Activated T-helper 9 cell treated with anti-CD3 and anti-CD28 coated beads, Interleukin-2, amount 50 U/mL, for 16 hours (primary cell): ENCODE results near the gene NIPAL4.
A peak's percentile ranks its signal among the peaks of the same experiment; 100 is the strongest.
"Not testable (repeated sequence)": the region's sequence is repeated elsewhere in the genome, so short reads cannot be mapped to it uniquely, and the experiment has no call there.

Experiments used
- DNase-seq: peaks from one replicate; pipeline ENCODE4 v3.0.0-alpha.2; 2020; ENCODE audit warnings: low read depth

NIPAL4 gene

DNA sequence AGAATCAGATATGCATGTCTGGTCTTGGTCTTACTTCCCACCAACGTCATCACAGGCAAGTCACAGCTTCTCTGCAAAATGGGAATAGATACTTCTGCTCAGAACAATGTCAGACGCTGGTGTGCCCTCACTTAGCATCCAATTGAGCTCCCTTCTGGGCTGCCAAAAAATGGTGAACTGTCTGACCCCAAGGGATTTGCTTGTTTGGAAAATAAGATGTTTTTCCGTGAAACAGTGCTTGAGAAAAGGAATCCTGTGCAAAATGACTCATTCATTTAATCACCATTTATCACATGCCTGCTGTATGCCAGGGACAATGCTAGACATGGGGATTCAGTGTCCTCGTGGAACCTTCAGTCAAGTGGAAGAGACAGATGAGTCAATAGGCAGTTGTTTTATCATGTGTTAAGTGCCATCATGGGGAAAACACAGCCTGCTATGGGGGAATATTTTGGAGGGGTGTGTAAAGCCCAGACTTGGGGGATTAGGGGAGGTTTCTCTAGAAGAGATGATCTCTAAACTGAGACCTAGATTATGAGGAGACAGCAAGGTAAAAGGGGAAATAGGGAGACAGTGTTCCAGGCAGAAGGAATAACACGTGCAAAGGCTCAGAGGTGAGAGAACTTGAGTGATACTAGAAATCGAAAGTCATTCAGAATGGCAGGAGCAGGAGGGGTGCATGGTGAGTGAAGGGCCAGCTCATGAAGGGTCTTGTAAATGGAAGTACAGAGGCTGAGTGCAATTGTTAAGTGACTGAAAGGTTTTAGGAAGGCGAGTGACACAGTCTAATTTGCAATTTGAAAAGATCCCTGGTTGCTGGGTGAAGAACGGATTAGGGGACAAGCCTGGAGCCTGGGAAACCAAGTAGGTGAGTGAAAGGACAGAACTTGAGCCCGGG lies 3.9 kb downstream of the NIPAL4 start:
- DNase-seq, result no peak

DNA sequence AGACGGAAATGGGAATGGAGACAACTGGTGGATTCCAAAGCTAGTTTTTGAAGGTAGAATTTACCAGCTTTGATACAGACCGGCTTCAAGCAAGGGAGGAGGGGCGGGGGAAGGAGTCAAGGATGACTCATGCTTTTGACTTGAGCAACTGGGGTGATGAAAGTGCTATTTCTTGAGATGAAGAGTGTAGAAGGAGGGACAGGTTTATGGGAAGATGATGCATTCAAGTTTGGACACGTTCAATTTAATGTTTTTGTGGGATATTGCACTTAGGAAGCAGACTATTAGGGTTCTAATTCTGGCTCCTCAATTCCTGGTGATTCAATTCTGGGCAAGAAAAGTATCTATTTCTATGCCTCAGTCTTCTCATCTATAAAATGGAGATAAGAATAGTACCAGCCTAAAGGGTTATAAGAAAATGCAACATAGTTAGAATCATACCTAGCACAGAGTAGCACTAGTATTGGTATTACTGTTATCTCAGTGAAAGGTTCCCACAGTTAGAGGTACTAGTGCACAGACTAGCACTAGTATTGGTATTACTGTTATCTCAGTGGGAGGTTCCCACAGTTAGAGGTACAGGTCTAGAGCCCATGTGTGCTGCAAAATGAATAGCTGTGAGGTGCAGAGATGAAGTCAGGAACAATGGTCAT lies 4.6 kb downstream of the NIPAL4 start:
- peak; percentile 38 for DNase-seq

DNA sequence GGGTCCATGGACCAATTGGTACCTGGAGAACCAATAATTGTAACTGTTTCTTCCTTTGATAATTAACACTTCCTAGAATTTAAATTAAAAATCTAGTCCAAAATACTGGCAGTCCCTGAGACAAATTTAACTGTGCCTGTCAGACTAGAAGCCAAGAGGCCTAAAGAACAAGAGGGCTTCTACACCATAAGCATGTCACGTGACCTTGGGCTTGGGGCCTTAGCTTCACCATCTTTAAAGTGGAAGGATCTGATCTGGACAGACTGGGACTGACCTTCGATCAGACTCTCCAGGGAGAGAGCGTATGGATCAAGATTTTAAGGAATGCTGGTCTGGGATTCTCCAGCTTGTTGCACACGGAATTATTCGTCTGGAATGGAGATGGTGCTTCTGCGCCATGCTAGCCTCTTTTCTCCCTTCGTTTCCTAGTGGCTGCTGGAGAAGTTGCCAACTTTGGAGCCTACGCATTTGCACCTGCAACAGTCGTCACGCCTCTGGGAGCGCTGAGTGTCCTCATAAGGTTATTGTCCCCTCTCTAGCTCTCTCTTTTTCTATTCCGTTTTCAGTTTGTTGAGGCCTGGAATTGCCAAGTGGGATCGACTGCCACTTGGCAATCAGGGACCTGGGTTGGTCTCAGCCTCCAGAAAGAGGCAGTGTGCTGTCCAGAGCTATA lies 8.4 kb downstream of the NIPAL4 start:
- no peak for DNase-seq

DNA sequence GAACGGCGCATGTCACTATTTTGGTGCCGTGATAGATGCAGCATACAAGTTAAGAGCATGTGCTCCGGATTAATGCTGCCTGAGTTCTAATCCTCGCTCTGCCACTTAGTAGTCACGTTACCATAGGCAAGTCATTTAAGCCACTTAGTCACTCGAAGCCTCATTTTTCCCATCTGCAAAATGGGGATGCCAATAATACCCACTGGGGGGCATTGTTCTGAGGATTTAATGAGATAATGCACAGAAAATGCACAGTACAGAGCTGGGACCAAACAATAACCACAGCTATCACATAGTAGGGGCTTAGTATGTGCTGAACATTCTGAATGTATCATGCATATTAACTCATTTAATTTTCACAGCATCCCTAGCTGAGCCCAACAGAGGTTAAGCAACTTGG lies 9.1 kb downstream of the NIPAL4 start:
- no peak for DNase-seq

DNA sequence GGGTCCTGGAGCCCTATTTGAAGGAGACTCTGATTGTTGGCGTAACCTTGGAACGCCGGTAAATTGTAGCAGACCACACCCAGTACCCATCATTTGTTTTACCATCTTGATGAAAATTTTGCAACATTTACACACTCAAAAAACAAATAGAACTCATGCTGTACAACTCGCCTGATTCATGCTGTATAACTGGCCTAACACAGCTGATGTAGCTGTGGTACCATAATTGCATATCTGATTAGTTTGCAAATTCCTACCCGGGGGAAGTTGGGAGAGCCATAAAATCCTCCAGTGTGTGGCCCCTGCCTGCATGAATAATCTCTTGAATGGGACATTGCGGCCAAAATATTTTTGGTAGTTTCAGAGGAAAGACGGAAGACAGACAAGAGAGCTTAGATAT lies 9.7 kb downstream of the NIPAL4 start:
- DNase-seq, result no peak

DNA sequence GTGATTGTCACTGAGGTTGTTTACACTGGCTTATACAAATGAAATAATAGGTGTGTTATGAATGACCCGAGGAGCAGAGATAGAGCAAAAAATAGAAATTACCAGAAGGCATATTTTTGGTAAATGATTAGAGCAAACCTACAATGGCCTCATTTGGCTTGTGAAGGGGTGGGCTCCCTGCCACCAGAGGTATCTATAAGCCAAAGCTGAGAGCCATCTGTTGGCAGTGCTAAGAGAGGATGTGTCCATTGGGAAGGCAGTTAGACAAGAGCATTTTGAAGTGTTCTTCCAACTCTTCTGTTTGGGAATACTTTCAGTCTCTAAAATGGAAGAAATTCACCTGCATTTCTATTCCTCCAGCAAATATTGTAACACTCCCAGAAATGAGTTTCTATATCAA lies 10.6 kb downstream of the NIPAL4 start:
- DNase-seq, result no peak

DNA sequence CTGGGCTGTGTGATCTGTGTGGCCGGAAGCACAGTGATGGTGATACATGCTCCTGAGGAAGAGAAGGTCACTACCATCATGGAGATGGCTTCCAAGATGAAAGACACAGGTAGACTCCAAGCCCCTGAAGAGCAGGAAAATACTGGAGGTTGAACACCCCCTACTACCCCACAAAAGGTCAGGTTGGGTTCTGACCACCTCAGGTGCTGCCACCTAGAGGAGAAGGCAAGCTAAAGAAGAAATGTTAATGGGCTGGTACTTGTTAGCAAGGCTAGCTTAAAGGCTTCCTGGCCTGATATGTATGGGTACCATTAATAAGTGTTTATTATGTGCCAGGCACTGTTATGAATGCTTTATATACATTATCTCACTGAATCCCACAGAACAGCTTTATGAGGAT lies 11.7 kb downstream of the NIPAL4 start:
- no peak for DNase-seq

DNA sequence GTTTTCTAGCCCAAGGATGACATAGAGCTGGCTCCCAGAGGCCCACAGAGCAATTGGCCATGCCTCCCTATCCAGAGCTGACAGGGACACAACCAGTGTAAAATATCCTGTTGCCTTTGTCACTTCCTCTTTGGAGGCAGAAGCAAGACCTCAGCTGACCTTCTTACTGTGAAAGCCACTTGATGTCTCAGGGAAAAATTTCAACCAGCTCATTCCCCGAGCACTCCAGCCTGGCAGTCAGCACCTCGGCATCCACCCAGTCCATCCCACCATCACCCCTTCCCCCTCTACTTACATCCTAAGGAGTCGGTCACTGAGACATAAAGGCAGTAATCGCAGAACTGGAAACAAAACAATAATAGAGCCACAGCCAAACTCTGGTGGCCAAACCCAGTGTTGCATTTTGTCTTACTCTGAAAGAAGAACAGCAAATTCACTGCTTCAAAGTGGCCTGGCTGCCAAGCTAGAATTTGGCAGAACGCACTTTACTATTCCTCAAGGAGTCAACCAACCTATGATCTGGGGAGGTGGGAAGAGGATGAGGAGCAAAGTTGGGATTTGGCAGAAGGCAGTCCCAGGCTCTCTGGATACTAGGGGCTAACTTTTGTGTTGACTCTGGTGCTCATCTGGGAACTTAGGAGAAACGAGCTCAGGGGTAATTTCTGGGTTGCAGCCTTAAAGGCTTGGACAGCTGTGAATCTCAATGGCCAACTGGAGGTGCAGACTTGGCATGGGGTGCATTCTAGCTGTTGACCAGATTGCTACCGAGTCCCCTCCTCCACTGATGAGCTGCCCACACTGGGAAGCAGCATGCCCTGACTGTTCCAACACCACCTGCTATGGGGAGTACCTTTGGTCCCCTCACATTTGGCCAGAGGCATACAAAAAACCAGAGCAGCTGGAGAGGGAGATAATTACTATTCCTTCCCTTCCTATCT lies 13.6 kb downstream of the NIPAL4 start:
- no peak for DNase-seq

DNA sequence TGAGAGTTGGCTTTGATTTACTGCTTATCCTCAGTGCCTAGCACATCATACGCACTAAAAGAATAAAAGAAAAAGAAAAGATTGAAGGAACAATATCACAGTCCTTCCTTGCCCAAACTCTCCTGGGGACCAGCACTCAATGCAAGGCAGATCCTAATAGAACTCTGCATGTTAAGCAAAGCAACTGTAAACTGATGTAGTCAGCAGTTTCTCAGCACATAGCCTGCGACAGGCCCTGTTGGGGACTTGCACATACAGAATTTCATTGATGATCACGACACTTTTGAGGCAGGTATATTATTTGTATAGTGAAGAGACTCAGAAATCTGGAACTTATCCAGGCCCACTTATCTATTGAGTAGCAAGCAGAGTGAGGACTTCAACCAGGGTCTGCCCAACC lies 15.4 kb downstream of the NIPAL4 start:
- no peak for DNase-seq

DNA sequence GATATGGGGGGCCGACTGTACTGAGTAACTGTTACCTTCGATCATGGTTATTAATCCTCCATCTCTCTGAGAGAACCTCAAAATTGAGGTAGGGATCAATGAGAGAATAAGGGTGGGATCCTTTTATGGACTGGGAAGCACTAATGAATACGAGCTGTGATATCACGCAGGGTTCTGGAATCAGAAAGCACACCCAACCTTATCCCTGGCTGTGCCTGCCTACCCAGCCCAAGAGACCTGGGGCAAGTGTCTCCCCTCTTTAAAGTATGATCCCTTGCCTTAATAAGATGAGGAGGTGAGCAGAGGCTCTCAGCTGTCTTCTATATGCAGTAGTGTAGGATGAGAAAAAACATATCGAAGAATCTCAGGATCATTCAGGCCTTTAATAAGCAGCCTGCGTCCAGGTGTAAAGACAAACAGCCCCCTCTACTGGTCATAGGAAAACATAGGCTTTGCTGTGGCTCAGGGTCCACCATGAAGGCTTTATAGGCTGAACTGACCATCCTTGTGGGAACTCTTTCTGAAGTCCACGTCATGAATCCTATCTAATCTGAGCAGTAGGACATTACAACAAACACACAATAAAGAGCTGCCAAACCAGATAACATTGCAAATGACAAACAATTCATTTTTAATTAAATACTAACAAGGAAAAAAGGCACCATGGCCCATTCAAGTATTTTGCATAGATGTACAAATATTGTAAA lies 16.8 kb downstream of the NIPAL4 start:
- no peak for DNase-seq

DNA sequence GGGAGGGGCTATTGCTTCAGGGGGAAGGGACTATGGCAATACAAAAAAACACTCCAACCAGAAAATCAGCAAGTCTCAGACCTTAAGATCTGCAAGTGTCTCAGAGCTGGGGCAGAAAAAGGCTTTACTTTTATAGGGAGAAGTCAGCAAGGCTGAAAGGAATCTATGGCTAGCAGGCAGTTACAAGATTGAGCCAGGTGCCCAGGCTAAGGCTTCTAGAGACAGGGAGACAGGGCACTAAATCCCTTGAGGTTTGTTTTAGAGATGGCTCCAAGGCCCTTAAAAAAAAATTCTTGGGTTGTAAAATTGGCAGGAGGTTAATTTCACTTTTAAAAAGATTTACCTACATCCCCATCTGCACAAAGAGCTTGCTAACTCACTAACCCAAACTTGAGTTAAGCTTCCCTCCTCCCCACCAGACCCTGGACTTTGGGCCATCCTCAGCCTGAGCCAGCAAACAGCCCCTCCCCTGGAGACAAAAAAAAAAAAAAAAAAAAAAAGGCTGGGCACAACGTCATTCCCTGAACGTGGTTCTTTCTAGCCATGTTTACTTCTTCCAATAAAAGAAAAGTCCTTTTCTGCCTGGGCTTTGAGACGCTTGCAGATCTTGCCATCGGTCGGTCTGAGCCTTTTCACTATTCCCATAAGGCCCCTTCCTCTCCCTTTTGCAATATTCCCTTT lies 17.9 kb downstream of the NIPAL4 start:
- DNase-seq, result no peak

DNA sequence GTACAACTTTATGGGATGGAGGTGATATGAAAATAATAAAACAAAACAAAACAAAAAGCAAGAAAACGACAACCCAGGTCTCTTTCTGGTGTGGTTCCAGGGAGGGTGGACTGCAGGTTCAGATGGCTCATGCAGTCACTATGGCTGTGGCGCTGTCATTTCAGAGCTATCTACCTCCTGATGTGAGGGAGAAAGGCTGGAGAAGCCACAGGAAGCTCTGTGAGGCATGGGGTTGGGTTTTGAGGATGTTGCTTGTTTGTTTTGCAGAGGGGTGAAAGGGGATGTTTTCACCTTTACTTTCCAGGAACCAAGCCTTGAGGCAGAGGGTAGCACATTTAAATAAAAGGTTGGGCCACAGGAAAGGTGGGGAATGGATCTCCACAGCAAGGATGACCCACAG lies 18.7 kb downstream of the NIPAL4 start:
- no peak for DNase-seq

DNA sequence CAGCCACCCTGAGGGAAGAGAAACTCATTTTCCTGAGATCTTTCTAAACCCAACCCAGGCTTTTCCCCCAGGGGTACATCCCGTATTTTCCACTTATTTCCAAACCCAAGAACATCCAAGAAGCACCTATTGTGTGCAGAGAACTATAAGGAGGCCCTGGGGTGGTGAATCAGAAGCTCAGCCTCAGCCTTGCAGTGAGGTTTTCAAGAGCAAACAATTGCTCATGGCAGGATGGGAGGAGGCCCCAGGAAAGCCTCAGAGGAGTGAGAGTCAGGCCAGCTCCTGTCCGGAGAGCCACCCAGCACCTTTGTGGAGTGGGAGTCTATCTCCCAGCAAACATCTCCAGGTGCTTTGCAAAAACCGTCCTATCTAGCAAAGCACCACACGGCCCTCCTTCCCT lies 19.2 kb downstream of the NIPAL4 start:
- no peak for DNase-seq

DNA sequence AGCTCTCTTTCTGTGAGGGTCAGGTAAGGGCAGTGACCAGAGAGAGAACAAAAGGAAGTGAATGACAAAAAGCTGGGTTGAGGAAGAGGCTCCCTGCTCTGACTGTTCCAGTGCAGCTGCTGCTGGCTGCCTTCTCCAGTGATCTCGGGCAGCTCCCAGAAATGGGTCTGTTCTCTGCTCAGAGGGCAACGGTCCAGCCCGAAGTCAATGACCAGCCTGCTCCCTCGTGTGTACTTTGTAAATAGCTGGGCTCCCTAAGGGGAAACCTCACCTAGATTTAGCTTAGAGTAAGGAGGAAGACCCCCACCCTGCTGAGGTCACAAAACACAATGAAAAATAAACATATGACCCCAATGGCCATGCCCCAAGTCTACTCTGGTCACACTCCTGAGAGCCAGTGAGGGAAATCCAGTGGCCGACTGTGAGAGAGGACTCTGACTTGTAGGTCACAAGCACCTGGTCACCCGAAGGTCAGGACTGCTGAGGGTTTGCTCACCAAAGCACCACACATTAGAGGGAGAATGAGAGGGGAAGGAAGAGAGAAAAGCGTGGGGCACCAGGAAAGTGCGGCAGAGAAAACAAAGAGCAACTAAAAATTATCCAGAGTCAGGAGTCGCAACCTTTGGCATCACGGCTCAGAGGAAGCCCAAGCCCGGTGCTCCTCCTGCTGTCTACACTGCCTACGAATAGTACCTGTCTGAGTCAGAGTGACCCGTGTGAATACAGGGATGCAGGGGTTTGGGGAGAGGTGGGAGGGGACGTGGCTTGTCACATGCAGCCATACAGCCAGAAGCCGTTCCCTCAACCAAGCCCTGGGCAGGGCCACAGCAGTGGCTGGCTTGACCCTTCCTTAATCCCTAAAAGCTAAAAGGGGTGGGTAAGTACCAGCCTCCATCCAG lies 19.8 kb downstream of the NIPAL4 start:
- DNase-seq, result no peak

DNA sequence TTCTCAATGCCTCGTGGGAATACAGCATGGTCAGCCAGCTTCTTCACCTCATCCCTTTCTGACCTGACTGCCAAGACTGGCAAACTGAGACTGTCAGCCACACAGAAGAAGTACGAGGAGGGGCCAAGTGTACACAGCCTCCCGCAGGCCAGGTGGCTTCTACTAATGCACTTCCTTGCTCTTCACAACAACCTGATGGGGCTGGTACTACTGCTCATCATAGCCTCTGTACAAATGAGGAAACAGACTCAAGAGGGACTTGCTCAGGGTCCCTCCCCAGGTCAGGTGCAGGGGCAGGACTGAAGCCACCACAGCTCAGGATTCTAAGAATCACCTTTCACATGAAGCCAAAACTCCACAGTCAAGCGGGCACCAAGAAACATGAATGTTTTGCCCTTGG lies 21.3 kb downstream of the NIPAL4 start:
- DNase-seq, result no peak

DNA sequence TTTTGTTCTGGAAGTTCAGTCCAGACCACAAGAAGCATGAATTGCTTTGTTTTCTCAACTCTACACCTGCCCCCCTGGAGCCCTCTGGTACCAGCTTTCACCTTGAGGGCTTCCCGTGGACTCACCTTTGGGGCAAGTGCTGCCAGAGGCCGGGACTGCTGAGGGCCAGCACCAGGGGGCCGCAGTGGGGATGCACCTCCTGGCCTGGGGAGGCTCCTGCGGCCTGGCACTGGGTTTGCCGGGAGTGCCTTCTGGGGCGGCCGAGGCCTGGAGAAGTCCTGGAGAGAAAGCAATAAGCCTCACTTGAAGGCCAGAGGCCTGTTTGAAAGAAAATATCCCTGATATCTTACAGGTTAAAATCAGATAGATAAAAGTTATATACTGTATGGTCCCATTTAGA lies 21.7 kb downstream of the NIPAL4 start:
- DNase-seq, result no peak

DNA sequence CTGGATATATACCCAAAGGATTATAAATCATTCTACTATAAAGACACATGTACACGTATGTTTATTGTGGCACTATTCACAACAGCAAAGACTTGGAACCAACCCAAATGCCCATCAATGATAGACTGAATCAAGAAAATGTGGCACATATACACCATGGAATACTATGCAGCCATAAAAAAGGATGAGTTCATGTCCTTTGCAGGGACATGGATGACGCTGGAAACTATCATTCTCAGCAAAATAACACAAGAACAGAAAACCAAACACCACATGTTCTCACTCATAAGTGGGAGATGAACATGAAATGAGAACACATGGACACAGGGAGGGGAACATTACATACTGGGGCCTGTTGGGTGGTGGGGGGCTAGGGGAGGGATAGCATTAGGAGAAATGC lies 22.7 kb downstream of the NIPAL4 start:
- DNase-seq, result not testable (repeated sequence)

DNA sequence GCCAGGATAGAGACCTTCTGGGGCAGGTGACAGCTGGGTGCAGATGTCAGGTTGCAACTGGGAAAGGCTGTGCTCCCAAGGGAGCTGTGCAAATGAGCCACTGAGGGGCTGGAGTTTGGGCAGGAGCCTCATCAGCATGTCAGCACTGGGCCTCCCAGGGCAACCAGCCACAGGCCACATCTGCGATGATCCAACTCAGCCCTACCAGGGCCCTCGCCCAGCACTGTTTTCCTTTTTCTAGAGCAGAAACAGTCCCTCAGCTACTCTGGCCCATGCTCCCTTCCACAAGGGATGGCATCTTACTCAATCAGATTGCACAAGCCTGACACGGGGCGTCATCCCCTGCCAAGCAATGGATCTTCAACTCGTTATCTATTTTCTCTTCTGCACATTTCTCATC lies 24.8 kb downstream of the NIPAL4 start:
- DNase-seq, result no peak

DNA sequence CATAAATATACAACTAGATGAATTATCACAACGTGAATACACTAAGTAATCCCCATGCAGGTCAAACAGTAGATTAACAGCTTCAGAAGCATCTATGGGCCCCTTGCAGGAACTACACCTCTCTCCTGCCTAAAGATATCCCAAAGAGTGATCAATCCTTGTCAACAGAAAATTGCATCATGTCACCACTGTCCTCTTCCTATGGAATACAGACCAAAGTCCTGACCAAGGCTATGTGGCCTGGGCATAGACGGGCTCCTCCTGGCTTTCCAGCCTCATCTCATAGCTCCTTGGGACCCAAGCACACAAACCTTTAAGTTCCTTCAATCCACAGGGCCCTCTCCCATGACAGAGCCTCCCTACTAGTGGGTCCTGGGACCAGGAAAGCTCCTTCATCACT lies 25.3 kb downstream of the NIPAL4 start:
- DNase-seq, result no peak

DNA sequence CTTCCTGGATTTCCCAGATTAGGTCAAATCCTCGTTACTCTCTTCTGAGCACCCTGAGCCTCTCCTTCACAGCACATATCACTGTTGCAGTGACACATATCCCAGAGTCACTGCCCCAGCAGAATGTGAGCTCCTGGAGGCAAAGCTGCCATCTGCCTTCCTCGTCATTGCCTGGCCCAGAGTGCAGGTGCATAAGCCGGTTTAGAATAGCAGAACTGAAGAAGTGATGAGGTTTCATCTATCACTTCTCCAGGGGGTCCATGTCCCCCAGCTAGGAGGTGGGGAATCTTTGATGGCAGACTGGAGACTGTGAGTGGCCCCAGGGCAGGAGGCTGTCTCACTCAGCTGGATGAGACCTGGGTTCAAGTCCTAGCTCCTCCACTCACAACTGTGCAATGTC lies 25.8 kb downstream of the NIPAL4 start:
- no peak for DNase-seq
